ENCODE data around the gene ST14.
"Not testable (repeated sequence)": the region's sequence is repeated elsewhere in the genome, so short reads cannot be mapped to it uniquely, and the experiment has no call there.

The ST14 gene

DNA sequence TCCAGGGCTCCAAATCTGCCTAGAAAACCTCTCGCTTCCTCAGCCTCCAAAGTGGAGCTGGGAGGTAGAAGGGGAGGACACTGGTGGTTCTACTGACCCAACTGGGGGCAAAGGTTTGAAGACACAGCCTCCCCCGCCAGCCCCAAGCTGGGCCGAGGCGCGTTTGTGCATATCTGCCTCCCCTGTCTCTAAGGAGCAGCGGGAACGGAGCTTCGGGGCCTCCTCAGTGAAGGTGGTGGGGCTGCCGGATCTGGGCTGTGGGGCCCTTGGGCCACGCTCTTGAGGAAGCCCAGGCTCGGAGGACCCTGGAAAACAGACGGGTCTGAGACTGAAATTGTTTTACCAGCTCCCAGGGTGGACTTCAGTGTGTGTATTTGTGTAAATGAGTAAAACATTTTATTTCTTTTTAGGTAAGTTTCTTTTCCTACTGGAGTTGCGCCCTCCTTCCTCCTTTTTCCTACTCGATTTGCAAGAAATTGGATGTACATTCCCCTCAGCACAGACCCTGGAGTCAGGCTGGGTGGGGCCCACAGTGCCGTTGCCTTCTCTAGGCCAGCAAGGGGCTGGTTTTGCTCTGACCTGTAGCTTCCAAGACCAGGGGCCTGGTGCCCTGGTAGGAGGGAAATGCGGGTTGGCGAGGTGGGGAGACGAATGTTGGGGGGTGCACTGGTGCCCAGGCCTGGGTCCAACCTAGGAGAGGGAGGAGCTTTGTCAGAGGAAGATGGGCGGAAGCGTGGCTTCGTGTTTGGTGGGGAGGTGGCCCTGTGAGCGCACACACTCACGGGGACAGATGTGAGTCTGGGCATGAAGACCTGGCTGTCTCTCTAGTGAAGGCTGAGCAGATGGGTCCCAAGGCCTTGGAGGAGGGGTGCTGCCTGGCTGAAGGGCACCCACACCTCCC lies 50.6 kb downstream of the ST14 start:
- DNase-seq = no peak

GRCh38 chr11:130211144-130211543 lies 51.6 kb downstream of the ST14 start:
- no peak for DNase-seq

- DNase-seq = no peak
These were observed 52.3 kb downstream of the ST14 start for GRCh38 chr11:130211781-130212401.

DNA sequence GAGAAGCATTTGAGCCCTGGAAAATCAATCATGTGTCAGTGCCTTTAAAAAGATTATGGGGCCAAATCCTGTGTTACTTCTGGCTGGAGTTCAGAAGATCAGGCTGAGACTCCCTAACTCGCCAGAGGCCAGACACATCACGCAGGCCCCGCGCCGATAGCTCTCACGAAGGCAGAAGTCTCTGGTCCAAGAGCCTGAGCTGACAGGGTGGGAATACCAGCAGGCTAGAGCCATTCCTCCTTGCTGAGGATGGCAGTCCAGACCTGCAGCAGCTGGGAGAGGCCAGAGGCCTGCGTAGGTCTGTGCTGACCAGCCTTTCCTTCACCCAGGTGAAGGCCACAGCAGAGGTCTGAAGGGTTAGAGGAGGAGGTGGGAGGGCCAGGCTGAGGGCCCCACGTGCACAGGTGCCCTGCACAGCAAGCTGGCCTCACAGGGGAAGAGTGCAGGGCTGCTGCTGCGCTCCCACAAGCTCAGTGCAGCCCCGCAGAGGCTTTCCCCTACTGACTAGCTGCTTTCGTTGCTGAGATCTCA lies 52.9 kb downstream of the ST14 start:
- no peak for DNase-seq

- DNase-seq = peak; percentile 2
These were observed 53.8 kb downstream of the ST14 start for GRCh38 chr11:130213143-130213978.

- no peak for DNase-seq
These were observed 54.3 kb downstream of the ST14 start for GRCh38 chr11:130213979-130214281.

- DNase-seq = no peak
These were observed 55.4 kb downstream of the ST14 start for GRCh38 chr11:130214861-130215530.

DNA sequence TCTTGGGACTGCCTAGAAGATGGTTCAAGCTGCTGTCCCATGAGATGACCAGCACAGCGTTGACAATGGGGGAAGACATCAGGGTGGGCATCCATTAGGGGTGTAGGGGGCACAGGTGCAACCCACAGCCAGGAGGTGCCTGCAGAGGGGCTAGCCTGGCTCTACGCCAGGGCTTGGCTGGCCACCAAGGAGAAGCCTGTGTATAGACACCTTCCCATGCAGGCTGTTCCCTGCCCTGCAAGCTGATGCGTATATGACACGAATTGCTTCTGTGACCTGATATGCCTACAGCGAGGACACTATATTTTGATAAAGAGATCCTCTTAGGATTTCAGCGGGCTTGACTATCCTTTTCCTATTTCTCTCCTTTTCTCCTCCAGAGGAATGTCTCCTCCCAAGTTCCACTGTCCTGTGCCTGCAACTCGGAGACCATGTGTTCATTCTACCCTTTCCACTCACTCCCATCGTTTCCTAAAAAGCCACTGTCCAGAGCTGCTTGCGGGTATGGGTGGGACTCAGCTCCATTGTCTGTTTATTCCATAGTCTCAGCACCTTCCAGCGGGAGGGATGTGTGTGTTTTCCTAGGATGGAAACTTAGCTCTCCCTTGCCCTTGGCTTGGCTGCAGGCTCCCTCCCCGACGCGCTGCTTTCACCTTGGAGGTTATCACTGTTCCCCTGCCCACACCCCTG lies 56.1 kb downstream of the ST14 start:
- no peak for DNase-seq

DNA sequence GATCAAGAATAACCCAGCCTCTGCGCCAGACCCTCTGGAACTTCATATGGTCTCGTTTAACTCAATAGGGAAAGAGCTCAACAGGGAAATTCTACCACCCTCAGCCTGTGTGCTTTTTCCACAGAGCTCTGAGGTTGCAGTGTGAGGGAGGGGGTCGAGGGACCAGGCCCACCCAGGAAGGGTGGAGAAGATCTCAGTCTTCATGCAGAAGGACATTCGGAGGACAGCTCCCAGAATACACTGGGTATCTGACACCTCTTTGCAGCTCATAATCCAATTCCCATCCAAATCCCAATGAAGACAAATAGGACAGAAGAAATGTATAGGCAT lies 56.6 kb downstream of the ST14 start:
- no peak for DNase-seq

GRCh38 chr11:130216591-130217132 lies 57.1 kb downstream of the ST14 start:
- no peak for DNase-seq

DNA sequence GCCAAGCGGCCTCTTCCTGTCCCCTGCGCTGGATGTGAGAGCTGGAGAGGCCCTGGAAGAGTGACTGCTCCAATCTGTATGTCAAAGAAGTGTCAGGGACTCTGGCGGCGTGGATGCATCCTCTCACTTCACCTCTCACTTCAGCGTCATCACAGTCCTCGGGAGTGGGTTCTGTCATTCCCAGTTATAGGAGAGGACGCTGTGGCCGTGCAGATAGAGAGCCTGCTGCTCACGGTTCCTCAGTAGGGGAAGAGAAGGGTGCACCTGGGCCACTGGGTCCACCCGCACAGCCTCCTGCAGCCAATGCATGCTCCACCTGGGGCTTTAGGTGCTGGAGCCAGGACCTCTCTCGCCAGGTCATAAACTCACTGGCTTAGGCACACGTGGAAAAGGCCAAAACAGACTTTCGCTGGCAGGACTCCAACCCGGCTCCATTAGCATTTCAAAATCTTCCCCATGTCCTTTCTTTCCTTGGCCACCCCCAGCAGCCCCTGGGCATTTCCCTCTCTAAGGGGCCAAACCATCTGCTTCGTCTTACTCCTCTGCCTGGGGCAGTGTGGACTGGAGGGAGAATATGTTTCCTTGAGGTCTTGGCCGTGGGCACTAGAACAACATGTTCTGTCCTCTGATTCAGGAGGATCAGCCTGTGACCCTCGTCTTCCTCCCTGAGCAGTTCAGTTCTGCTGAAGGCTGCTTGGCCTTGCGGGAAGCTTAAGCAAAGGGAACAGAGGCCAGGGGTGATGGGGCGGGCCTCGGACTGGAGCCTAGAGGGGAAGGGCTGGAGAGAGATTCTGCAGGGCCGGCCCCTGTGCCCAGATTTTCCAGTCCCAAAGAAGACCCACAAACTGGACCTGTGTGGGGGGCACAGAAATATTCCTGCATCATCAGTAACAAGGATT lies 57.8 kb downstream of the ST14 start:
- DNase-seq = no peak

DNA sequence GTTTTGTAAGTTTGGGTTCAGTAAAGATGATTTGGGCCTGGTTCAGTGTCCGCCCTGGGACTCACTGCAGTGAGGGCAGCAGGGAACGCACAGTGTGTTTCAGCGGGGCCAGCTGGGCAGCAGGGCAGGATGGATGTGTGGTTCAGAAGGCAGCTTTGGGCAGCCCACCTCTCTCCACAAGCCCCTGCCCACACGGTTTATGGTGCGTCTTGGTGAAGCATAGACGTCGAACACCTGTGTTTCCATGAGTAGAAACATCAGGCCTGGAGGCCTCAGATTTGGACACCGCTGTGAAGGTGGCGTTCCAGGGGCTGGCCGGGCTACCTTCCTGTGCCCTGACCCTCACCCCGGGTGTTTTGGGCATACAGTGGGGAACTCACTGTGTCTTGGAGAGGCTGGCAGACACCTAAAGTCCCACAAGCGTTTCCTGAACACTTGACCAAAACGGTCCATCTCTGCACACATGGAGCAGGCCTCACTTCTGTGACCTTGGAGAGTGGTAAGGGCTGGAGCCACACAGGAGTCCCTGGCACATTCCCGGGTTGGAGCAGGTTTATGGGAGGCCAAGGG lies 59.0 kb downstream of the ST14 start:
- no peak for DNase-seq

GRCh38 chr11:130219148-130219547 lies 59.6 kb downstream of the ST14 start:
- DNase-seq = no peak

DNA sequence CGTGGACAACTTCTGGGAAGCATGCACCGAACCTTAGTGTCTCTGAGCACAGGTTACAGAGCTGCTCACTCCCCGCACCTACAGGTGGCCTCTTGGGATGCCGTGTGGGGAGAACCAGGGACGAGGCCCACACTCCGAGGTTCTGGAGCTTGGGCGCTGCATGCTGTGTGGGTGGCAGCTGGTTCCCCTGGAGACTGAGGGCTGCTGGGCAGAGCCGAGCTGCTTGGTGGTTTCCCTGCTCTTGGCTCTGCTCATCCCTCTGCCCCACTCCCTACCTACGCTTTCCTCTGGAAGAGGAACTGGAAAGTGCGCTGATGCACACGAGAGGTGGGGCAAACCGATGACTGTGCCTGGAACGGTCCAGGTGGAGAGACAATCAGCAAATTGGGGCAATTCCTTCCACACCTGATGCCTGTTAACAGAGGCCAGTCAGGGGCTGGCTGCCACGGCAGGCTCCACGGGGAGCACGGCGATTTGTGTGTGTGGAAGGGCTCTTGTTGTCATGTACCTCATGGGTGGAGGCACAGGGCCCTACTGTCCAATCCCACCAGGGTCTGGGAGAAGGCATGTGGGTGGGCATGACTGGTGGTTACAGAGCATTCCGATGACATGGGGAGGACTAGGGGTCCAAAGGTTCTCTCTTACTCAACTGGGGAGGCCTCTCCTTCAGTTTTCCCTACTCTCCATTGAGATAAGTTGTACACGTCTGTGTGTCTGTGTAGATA lies 60.9 kb downstream of the ST14 start:
- no peak for DNase-seq

DNA sequence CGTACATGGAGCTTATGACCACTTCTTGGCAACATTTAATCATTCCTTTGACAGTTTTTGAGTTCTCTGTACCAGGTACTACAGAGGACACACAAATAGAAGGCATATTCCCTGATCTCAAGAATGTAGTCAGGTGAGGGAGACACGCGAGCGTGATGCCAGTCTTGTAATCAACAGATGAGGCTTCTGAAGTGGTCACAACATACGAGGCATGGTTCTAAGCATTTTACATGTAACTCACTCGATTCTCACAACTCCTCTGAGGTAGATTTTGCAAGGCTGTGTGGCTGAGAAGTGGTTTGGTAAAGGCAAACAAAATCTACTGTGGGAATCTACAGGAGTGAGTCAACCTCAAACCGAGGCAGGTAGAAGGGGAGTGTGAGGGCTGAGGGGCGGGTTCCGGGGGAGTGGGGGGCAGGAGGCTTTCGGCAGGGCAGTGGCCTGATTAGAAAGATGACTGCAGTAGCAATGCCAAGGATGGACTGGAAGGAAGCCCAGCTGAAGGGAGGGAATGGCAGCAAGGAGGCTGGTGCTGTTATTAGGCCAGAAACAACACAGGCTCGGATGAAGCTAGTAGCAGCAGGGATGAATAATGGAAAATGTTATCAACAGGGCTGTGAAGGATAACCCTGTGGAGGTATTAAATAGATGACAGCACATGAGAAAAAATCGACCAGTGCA lies 63.8 kb downstream of the ST14 start:
- no peak for DNase-seq

- DNase-seq = no peak
These were observed 67.8 kb downstream of the ST14 start for GRCh38 chr11:130227373-130227772.

DNA sequence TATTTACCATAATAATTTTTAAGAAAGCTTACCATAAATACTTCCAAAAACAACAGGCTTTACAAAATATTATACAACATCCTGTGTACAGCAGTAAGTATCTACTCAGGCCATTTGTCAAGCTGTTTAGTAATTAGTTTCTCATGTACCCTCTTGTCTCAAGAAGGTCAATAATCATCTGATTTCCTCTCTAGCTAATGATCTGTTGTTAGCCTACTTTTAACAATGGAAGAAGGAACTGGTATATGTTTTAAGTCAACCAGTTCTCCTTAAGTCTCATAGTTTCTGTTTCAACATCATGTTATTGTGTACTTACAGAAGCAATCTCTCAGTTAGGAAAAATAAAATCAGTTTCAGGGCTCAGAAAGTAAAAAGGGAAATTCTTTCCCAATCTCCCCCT lies 73.9 kb downstream of the ST14 start:
- not testable (repeated sequence) for DNase-seq

DNA sequence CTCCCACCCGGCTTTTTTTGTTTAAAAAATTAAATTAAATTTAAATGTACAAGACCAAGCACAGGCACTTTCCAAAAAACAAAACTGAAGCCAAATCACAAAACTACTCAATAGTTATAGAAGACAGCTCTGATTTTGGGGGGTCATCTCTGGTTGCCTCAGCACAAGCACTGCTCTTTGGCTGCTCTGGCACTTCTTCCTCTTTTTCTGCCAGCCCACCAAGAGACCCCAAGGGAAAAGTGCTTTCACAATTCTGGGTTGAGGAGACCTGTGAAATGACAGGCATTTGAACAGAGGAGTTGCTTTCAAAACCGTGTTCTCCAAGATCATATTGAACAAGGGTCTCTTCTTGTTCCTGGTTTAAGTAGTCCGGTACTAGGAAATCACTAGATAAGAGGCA lies 74.3 kb downstream of the ST14 start:
- DNase-seq = not testable (repeated sequence)

DNA sequence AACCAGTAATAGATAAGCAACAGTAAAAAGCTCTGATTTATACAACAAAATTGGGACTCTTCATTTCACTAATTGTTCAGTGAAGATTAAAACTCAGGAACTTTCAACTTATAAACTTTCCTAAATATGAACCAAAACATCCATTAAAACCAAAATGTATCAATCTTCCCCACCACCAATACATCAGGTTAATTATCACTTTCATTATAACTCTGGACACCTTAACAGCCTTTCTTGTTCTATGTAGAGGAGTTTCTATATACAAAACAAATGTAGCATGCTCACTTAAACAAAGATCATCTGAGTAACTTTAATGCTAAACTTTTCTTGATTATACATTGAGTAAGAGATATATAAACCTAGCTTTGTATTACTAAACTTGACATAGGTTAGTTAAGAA lies 74.7 kb downstream of the ST14 start:
- DNase-seq = no peak
